Activated naive CD4-positive, alpha-beta T cell treated with anti-CD3 and anti-CD28 coated beads for 36 hours (primary cell): ENCODE data around the gene DCTN5. TPM values are rescaled to one million over a fixed set of nuclear protein-coding genes. Genes with fewer than 3 reads are reported as not detected.

Experiments
- CTCF ChIA-PET: fragments of 350-600 bp; sonication (Branson Sonifier 250); formaldehyde crosslinking; loops from one replicate; lab custom pipeline; 2021; ENCODE audit warnings: antibody characterized with exemption; lab: Charles Lee
- DNase-seq: peaks from one replicate; pipeline ENCODE4 v3.0.0-alpha.2; 2020
- H3K27ac Mint-ChIP-seq: one replicate; pipeline ENCODE4 v1.8.0; 2021; ENCODE audit warnings: mild to moderate bottlenecking, mixed read lengths
- H3K27me3 Mint-ChIP-seq: one replicate; pipeline ENCODE4 v1.8.0; 2021; ENCODE audit warnings: low read depth, mixed read lengths
- H3K36me3 Mint-ChIP-seq: one replicate; pipeline ENCODE4 v1.8.0; 2021; ENCODE audit warnings: low read depth, mixed read lengths
- H3K4me1 Mint-ChIP-seq: one replicate; pipeline ENCODE4 v1.8.0; 2021; ENCODE audit warnings: low read depth, mixed read lengths
- H3K4me3 Mint-ChIP-seq: one replicate; pipeline ENCODE4 v1.8.0; 2021; ENCODE audit warnings: mild to moderate bottlenecking, moderate library complexity, mixed read lengths
- H3K9me3 Mint-ChIP-seq: one replicate; pipeline ENCODE4 v1.8.0; 2021; ENCODE audit warnings: mixed read lengths
- intact Hi-C: fragments of 100-400 bp; cut with micrococcal nuclease; formaldehyde crosslinking; loops from one replicate; pipeline ENCODE4 v1.15.1; 2023
- total RNA-seq, 2 experiments: library from RNA; stranded (reverse); gene quantifications; one replicate each; pipeline ENCODE4 v1.2.3, GENCODE V29; 2021

The DCTN5 gene
- total RNA-seq, 2 experiments from 2014 or later = 57.5 to 60.7 TPM

DNA sequence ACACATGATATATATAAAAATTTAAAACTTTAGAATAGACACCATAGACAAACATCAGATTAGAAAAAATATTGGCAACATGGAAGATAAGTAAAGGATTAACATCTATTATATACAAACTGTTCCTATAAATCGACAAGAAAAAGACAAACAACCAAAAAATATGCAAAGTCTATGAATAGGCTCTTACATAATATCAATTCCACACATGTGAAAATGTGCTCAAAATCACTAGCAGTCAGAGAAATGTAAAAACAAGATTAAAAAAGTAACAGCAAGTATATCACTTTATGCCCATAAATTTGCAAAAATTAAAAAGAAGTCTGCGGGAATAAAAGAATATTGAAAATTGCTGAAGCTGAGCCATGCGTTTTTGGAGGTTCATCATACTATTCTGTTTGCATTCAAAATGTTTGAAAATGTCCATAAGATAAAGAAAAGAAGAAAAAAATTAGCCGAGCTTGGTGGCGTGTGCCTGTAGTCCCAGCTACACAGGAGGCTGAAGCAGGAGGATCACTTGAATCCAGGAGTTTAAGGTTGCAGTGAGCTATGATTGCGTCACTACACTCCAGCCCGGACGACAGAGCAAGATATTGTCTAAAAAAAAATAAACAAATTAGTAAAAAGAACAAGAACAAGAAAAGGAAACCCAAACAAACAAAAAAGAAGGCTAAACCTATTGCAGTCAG, 83.0 kb downstream of the DCTN5 start:
- no peak overlapping the region for H3K4me3 Mint-ChIP-seq
- no peak overlapping the region for H3K27ac Mint-ChIP-seq
- no peak for DNase-seq
- H3K9me3 Mint-ChIP-seq = peaks cover 8% of the 10 kb centered on the region
- peaks cover 3% of the 10 kb centered on the region for H3K4me1 Mint-ChIP-seq
- H3K36me3 Mint-ChIP-seq = peaks cover 3% of the 10 kb centered on the region
- intact Hi-C loops = no loop called here
- H3K27me3 Mint-ChIP-seq = peaks cover 13% of the 10 kb centered on the region
- CTCF ChIA-PET = interaction anchor here (2.1 kb wide), 1 partner anchor 79 kb away, joined by 5 read pairs; no protein-coding TSS in a partner anchor

DNA sequence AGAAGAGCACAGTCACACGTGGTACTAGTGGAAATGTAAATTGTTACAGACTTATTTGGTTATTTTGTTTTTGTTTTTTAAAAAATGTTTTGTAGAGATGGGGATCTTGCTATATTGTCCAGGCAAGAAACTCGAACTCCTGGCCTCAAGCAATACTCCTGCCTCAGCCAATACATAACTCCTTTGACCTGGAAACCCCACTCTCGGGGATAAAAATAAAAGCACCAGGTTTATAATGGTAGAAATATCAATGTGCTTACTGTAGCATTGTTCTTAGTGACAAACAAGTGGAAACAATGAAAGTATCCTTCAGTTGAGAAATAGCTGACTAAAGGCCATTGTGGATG, 83.5 kb downstream of the DCTN5 start:
- H3K27me3 Mint-ChIP-seq = peaks cover 18% of the 10 kb centered on the region
- H3K4me3 Mint-ChIP-seq = no peak overlapping the region
- peaks cover 3% of the 10 kb centered on the region for H3K4me1 Mint-ChIP-seq
- peaks cover 8% of the 10 kb centered on the region for H3K9me3 Mint-ChIP-seq
- intact Hi-C loops = loop anchor here (5.0 kb wide), 1 partner anchor 167 kb away; the partner anchor contains the start of genes EARS2 and UBFD1
- DNase-seq = no peak
- CTCF ChIA-PET = no interaction called here
- H3K36me3 Mint-ChIP-seq = peaks cover 3% of the 10 kb centered on the region
- H3K27ac Mint-ChIP-seq = no peak overlapping the region

DNA sequence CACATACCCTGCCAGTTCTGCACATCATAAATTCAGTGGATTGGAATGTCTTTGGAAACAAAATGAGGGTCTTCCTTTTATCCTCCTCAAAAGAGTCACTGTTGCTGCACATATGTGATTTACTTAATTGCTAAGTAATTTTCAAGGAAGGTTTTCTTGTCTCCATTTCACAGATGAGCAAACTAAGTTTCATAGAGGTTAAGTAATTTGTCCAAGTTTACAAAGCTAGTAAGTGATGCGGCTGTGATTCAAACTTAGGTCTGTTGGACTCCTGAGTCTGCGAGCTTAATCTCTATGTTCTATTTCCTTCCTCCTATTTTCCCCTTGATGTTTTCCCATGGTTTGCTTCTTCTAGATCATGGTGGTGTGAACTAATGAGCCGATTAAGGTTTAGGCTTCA, 85.4 kb downstream of the DCTN5 start:
- Mint-ChIP-seq H3K27ac (no peak overlapping the region), H3K9me3 (peaks cover 7% of the 10 kb centered on the region), H3K36me3 (peaks cover 3% of the 10 kb centered on the region), H3K4me1 (peaks cover 3% of the 10 kb centered on the region), H3K27me3 (peaks cover 21% of the 10 kb centered on the region), H3K4me3 (no peak overlapping the region)
- intact Hi-C loops = loop anchor here (5.0 kb wide), 1 partner anchor 169 kb away; the partner anchor contains the start of genes EARS2 and UBFD1
- CTCF ChIA-PET = interaction anchor here (0.5 to 1.1 kb wide), 4 partner anchors 8 to 519 kb away, joined by 3 to 4 read pairs (median 3); no protein-coding TSS in a partner anchor
- DNase-seq = no peak

Other genes with a start within 250 kb of the DCTN5 start
- 10 to 100 TPM; 16.4 to 16.9 TPM for gene COG7, start 188.3 kb upstream of the DCTN5 start, total RNA-seq
- gene GGA2, start 131.0 kb upstream of the DCTN5 start, total RNA-seq = 10 to 100 TPM; 53.0 to 62.7 TPM
- gene EARS2, start 84.1 kb upstream of the DCTN5 start, total RNA-seq = 10 to 100 TPM; 23.7 to 25.1 TPM
- 10 to 100 TPM; 52.3 to 54.6 TPM for gene UBFD1, start 83.7 kb upstream of the DCTN5 start, total RNA-seq
- gene NDUFAB1, start 45.1 kb upstream of the DCTN5 start, total RNA-seq = 100 to 1,000 TPM; 163 to 170 TPM
- 10 to 100 TPM; 17.8 to 18.1 TPM for gene PALB2, start 156 bp upstream of the DCTN5 start, total RNA-seq
- gene PLK1, start 37.4 kb downstream of the DCTN5 start, total RNA-seq = 10 to 100 TPM; 91.8 to 98.0 TPM
- gene ERN2, start 71.8 kb downstream of the DCTN5 start, total RNA-seq = not detected
- not detected for gene CHP2, start 113.6 kb downstream of the DCTN5 start, total RNA-seq
- 10 to 100 TPM; 37.1 to 38.9 TPM for gene PRKCB, start 194.5 kb downstream of the DCTN5 start, total RNA-seq